LHCN-M2 (cell line): ENCODE results near the gene ARPIN. TPM values are rescaled to one million over a fixed set of nuclear protein-coding genes. Genes with fewer than 3 reads are reported as not detected.
"Not testable (repeated sequence)": the region's sequence is repeated elsewhere in the genome, so short reads cannot be mapped to it uniquely, and the experiment has no call there.

Experiments
- DNase-seq: peaks from one replicate; pipeline ENCODE4 v3.0.0-alpha.2; 2012; ENCODE audit warnings: low read depth
- polyA plus RNA-seq: library from polyadenylated mRNA; unstranded; fragments of >200 nt; gene quantifications from one replicate; pipeline ENCODE4 v1.2.1, GENCODE V29; 2012; ENCODE audit warnings: missing spikeins
- total RNA-seq: library from RNA; depleted of rRNA; stranded (reverse); fragments of >200 nt; gene quantifications from 2 replicates; pipeline ENCODE4 v1.2.3, GENCODE V29; 2014; rRNA removed

ARPIN gene
- total RNA-seq, result 10.9 and 14.3 TPM in 2 replicates
- 11.4 TPM for polyA plus RNA-seq

DNA sequence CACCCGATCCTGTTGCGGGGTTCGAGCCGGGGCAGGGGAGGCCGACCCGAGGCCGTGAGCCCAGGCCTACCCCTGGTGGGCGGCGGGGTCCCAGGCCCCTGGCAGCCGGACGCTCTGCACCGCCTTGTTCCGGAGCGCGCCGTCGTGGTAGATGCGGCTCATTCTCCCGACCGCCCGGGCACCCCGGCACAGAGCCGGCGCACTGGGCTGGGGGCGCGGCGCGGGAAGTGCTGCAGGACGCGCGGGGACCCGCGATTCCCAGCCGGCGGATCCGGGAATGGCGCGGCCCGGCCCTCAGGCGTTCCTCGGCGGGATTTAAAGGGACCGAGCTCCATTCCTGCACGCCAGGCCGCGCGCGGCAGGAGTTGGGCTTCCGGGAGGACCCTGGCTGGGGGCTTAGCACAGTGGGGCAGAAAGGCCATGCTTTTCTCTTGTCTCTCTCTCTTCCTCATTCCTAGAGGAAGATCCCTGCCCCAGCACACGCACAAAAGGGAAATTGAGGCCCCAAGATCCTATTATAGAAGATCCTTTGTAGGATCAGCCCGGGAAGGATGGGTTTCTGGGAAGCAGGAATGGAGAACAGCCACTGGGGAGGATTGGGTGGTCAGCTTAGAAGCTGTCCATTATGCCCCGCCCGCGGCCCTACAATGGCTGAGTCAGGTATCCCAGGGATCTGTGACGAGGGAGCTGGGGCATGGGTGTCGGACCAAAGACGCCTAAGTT lies at the start of gene ARPIN:
Gene ARPIN, minus strand, starts transcription at position 279 of the 723 bp plus-strand sequence. Its CDS starts 117 bp downstream, at position 162.
- DNase-seq, result peak; percentile 51

DNA sequence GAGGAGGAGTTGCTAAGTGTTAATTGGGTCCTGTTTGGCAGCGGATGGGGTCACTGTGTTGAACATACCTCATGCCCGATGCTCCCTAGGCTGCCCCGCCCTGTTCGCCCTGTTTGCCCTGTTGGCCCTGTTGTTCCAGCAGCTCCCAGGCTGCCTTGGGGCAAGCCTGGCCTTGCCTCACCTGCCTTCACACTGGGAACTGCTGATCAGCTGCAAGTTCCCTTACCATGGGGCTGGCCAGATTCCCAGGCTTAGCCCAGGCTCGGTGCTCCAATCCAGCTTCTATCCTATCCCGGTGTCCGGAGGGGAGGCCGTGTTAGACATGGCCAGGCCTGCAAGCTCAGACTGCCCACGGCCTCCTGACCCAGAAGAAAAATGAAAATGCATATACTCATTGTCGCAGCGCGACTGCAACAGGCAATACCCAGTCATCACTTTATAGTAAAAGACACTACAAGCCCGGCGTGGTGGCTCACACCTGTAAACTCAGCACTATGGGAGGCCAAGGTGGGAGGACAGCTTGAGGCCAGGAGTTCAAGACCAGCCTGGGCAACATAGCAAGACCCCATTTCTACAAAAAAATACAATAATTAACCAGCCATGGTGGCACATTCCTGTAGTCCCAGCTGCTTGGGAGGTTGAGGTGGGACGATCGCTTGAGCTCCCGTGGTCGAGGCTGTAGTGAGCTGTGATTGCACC lies 45.5 kb upstream of the ARPIN start:
- DNase-seq, result no peak

DNA sequence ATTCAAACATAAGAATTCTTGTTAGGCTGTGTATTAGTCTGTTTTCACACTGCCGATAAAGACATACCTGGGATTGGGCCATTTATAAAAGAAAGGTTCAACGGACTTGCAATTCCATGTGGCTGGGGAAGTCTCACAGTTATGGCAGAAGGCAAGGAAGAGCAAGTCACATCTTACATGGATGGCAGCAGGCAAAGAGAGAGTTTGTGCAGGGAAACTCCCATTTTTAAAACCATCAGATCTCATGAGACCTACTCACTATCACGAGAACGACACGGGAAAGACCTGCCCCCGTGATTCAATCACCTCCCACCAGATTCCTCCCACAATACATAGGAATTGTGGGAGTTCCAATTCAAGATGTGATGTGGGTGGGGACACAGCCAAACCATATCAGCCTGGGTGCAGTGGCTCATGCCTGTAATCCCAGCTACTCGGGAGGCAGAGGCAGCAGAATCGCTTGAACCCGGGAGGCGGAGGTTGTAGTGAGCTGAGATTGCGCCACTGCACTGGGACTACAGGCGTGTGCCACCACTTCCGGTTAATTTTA lies 42.8 kb upstream of the ARPIN start:
- not testable (repeated sequence) for DNase-seq

DNA sequence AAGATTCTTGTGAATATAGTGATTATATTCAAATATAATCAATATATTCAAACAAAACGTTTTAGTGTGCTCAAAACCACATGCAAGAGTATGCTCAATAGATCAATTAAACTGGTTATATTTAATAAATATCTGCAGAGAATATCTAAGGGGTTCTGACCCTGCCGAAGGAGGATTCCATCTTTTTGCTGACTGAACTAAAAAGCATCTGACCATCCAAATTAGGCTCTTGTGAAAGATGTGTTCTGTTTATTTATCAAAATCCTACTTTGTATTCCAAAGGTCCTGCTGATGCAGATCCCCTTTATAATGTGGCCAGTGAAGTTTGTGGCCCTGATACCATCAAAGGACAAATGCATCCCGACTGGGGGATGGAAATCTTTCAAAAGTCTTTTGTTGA lies 41.8 kb upstream of the ARPIN start:
- DNase-seq, result no peak

DNA sequence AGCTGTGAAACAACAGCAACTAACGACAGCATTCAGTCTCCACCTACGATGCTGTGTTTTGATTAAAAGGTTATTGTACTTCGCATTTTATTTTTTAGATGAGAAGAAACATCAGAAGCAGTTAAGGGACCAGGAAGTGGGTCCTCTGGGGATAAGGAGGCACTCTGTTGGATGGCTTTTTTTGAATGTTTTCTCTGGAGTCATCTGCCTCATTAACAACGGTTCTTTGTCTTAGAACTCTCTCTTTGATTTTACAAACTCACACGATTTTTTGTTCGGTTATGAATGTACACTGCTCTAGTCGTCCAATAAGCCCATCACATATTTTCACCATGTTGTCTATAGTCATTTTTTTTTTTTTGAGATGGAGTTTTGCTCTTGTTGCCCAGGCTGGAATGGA lies 36.0 kb upstream of the ARPIN start:
- no peak for DNase-seq

DNA sequence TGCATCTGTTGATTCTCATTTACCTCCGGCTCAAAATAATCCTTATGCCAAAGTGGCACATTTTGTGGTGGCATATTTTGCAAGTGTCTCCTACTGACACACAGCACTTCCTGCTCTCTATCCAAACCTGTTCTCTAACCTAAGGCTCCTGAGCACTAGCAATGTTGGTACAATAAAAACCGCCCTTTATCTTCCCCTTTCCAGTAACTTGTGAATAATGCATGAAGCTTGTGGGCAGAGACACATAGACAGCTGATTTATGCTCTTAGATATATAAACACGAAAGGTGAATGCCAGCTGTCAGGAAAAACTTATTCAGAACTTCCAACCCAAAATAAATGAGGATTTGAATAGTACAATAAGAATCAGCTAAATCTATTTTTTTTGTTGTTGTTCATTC lies 34.6 kb upstream of the ARPIN start:
- DNase-seq, result no peak

DNA sequence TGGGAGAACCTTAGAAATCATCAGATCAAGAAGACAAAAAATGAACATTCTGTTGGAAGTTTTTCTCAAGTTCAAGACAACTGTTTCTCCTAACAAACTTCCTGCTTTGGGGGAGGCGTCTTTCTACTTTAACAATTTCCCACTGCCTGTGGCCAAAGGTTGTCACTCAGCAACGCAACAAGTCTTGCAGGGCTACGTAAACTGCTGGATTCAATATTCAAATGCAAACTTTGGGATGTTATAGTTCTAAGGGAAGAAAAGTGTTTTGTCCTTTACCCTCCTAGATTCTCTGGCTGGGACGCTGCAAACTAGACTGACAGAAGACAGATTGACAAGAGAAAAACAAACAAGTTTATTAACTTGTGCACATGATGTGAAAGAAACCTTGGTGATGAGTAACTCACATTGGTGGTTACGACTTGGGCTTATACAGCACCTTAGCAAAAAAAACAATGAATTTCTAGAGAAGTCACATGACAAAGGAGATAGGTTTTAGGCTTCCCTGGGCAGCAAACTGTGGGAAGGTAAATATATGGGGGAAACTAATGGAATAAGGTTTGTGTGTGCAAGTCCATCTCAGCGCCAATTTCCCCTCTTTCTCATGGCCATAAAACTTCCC lies 34.0 kb upstream of the ARPIN start:
- no peak for DNase-seq

DNA sequence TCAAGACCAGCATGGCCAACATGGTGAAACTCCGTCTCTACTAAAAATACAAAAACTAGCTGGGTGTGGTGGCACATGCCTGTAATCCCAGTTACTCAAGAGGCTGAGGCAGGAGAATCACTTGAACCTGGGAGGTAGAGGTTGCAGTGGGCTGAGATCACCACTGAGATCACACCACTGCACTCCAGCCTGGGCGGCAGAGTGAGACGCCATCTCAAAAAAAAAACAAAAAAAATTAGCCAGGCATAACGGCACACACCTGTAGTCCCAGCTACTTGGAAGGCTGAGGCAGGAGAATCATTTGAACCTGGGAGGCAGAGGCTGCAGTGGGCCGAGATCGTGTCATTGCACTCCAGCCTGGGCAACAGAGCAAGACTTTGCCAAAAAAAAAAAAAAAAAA lies 31.0 kb upstream of the ARPIN start:
- DNase-seq, result not testable (repeated sequence)

DNA sequence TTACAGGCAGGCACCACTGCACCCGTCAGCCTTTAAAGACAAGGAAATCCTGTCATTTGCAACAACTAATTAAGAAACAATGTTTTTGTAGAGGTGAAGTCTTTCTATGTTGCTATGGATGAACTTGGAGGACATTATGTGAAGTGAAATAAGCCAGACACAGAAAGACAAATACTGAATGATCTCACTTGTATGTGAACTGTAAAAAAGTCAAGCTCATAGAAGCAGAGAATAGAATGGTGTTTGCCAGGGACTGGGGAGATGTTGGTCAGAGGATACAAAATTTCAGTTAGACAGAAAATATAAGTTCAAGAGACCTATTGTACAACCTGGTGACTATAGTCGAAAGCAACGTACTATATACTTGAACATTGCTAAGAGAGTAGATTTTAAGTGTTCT lies 27.2 kb upstream of the ARPIN start:
- no peak for DNase-seq

DNA sequence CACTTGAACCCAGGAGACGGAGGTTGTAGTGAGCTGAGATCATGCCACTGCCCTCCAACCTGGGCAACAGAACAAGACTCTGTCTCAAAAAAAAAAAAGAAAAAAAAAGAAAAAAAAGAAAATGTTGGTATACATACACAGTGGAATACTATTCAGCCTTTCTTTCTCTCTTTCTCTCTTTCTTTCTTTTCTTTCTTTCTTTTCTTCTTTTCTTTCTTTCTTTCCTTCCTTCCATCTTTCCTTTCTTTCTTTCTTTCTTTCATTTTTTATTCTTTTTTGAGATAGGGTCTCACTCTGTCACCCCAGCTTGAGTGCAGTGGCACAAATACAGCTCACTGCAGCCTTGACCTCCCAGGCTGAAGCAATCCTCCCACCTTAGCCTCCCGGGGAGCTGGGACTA lies 26.6 kb upstream of the ARPIN start:
- DNase-seq, result not testable (repeated sequence)

DNA sequence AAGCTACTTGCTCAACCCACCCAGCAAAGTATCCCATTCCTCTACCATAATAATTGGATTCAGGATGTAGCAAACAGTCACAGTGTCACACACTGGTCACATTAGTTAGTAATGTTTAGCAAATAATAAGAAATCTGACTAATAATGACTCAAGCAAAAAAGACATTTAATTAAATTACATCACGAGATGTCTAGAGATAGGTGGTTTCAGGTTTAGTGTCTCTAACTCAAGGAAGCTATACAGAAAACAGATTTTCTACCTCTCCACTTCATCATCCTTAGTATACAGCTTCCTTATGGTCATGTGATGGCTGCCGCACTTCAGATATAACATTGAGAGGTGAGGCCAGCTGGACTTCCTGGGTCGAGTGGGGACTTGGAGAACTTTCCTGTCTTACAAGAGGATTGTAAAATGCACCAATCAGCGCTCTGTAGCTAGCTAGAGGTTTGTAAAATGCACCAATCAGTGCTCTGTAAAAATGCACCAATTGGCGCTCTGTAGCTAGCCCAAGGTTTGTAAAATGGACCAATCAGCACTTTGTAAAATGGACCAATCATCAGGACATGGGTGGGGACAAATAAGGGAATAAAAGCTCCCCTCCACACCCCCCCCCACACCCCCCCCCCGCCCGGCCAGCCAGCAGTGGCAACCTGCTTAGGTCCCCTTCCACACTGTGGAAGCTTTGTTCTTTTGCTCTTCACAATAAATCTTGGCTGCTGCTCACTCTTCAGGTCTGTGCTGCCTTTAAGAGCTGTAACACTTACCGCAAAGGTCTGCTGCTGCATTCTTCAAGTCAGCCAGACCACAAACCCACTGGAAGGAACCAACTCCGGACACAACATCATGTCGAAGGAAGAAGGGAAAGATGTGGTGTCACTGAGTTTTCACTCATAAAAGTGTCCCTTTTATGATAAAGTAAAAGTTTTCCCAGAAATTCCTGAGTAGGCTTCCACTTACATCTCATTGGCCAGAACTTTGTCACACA lies 24.9 kb upstream of the ARPIN start:
- DNase-seq, result no peak

DNA sequence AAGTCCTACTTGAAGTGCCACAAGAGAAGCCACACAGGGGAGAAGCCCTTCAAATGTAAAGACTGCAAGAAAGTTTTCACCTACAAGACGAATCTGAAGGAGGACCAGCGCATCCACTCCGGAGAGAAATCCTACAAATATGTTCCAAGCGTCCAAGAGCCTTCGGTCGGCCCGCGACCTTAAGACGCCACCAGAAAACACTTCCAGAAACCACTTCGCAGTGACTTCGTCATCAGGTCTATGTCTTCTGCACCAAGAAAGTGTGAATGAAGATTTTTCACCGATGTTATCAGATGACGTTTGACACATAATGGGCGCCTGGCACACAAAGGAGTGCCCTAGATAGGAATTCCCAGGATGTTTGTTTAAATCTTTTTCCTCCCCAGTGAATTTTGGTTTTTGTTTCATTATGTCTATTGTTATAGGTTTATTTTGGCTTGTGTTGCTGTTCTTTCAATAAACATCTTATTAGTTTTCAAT lies 24.1 kb upstream of the ARPIN start:
- no peak for DNase-seq

DNA sequence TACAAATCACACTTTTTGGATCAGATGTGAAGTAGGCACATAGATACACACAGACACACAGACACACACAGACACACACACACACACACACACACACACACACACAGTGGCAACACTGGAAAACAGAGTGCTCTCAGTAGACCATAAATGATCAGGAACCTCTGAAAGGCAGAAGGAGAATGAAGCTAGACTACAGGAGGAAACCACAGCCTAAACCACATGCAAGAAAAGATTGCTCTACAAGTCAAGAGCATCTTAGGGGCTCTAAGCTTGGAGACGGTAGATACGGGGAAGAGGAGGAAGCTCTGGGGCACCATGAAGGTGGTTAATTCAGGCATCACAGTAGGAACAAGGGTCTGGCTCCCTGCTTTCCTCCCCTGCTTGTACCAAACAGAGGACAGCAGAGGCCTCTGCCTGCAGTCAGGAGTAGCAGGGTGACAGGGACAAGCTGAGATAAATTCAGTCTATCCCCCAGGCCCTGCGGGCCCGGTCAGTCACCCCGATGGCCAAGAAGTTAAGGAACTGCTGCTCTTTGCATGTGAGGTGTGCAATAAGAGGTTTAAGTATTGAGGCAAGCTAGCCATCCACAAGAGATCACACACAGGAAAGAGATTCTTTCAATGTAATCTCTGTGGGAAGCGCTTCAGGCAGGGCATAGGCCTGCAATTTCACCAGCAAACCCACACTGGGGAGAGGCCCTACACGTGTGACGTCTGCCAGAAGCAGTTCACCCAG lies 23.5 kb upstream of the ARPIN start:
- no peak for DNase-seq

DNA sequence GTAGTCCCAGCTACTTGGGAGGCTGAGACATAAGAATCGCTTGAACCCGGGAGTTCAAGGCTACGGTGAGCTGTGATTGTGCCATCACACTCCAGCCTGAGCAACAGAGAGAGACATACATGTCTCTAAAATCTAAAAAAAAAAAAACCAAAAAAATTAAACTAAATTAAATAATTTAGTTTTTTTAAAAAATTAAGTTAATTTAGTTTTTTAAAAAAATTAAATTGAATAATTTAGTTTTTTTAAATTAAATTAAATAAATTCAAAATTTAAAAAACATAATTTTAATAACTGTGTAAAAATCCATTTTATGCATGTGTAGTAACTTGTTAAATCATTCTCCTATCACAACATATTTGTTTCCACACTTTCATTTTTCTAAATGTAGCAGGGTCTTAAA lies 20.1 kb upstream of the ARPIN start:
- DNase-seq, result no peak

DNA sequence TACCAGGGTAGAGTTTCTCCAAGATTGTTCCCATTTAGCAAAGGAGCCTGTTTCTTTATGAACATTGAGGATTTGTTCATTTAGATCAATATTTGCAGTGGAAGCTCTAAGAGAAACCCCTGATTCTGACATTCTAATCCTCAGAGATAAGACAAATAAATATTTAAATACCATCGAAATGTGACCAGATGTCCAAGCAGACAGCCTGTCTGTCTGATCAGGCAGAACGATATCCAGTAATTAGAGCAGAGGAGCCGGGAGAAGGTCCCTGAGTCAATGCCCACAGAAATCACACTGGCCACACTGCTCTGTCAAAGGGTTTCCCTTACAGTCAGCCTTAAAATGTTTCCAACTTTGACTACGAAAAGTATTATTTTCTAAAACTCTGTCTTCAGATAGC lies 15.7 kb upstream of the ARPIN start:
- DNase-seq, result no peak

DNA sequence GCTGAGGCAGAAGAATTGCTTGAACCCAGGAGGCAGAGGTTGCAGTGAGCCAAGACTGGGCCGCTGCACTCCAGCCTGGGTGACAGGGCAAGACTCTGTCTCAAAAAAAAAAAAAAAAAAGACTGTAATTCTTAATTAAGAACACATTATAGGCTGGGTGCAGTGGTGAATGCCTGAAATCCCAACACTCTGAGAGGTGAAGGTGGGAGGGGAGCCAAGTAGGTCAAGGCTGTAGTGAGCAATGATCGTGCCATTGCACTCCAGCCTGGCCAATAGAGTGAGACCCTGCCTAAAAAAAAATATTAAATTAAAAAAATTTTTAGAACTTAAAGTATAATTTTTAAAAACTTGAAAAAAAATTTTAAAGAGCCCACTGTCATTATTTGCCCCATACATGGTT lies 13.4 kb upstream of the ARPIN start:
- no peak for DNase-seq

DNA sequence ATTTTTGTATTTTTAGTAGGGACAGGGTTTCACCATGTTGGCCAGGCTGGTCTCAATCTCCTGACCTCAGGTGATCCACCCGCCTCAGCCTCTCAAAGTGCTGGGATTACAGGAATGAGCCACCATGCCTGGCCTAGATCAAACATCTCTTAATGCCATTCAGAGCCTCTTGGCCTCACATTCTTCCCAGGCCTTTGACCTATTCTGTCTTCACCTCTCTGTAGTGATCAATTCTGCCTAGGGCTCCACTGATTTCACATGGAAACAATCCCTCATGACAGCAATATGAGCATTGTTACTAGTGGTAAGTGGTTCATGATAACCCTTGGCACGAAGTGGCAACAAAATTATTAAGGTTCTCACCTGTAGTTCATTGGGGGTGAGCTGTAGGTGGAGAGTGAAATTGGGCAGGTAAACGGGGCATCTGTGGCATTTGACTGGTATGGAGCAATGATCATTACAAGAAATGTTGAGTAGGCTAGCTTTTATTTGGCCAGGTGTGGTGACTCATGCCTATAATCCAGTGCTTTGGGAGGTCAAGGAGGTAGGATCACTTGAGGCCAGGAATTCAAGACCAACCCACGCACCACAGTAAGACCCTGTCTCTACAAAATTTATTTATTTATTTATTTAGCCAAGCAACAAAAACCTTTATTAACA lies 4.8 kb upstream of the ARPIN start:
- no peak for DNase-seq

DNA sequence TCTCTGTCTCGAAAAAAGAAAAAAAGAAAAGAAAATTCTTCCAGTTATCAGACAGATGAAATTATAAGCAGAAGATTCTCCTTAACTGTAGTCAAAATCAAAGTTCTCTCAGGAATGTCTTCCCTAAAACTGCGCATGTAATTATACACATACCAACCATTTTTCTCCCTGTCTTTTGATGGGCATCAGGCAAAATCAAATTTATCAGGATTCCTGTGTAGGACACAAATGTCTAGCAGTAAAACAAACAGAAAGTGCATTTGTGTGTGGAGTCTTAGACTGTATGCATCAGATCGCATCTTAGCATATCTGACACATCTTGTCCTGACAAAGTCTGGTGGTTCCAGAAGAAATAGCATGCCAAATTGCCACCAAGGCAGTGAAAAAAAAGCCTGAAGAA lies 3.9 kb upstream of the ARPIN start:
- DNase-seq, result no peak

DNA sequence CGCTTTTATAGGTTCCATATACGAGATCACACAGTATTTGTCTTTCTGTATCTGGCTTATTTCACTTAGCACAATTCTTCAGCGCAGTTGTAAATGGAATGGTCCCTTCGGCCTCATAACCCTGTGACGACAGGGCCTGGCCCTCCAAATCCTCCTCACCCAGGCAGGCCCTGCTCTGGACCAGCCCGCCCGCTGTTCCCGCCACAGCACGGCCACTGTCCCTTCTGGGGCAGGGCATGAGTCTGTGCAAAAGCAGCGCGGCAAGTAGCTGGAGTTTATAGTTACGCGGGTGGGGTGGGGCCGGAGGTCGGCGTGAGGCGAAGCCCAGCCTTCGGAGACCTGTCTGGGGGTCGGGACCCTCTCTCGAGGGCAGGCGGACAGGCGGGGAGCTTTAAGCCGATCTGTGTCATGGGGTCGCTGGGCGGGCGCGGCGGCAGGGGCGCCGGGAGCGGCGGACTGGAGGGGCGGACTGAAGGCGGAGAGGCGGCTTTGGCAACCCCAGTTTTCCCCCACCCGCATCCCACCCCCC lies 543 bp downstream of the ARPIN start:
- no peak for DNase-seq
